Hippocampal formation (tissue), 2 donors: ENCODE results near the gene ZNF714.

Experiments
- DNase-seq, 2 donors: peaks; one replicate each; lab custom pipeline; 2025; lab: John Stamatoyannopoulos, UW

ZNF714 gene

GRCh38 chr19:21082011-21082975 lies at the start of gene ZNF714:
TSS of gene ZNF714 (plus strand) at chr19:21082203. CDS start at chr19:21098269, 16,066 bp downstream.
- peak; percentile 41 to 79 for DNase-seq

- DNase-seq: no peak
These were observed 37.0 kb upstream of the ZNF714 start for GRCh38 chr19:21045028-21045427.

GRCh38 chr19:21046489-21046888 lies 35.5 kb upstream of the ZNF714 start:
- no peak for DNase-seq

- DNase-seq: no peak
These were observed 34.3 kb upstream of the ZNF714 start for GRCh38 chr19:21047716-21048115.

- no peak for DNase-seq
These were observed 29.1 kb upstream of the ZNF714 start for GRCh38 chr19:21052902-21053301.

- no peak for DNase-seq
These were observed 16.7 kb upstream of the ZNF714 start for GRCh38 chr19:21065336-21065735.

GRCh38 chr19:21084343-21084742 lies 2.3 kb downstream of the ZNF714 start:
- DNase-seq: no peak

GRCh38 chr19:21087871-21088270 lies 5.9 kb downstream of the ZNF714 start:
- DNase-seq: no peak

- no peak for DNase-seq
These were observed 10.1 kb downstream of the ZNF714 start for GRCh38 chr19:21092109-21092508.

GRCh38 chr19:21094347-21095025 lies 12.5 kb downstream of the ZNF714 start:
- DNase-seq: no peak

GRCh38 chr19:21098291-21098690 lies 16.3 kb downstream of the ZNF714 start:
- DNase-seq: no peak

- no peak for DNase-seq
These were observed 19.7 kb downstream of the ZNF714 start for GRCh38 chr19:21101521-21102242.

GRCh38 chr19:21109116-21109515 lies 27.1 kb downstream of the ZNF714 start:
- no peak for DNase-seq

- no peak for DNase-seq
These were observed 28.2 kb downstream of the ZNF714 start for GRCh38 chr19:21110183-21110582.

GRCh38 chr19:21115430-21115829 lies 33.4 kb downstream of the ZNF714 start:
- no peak for DNase-seq

GRCh38 chr19:21117041-21117907 lies 35.3 kb downstream of the ZNF714 start:
- no peak for DNase-seq

- DNase-seq: no peak
These were observed 44.1 kb downstream of the ZNF714 start for GRCh38 chr19:21126078-21126477.

GRCh38 chr19:21127001-21127400 lies 45.0 kb downstream of the ZNF714 start:
- DNase-seq: no peak

- DNase-seq: no peak
These were observed 45.9 kb downstream of the ZNF714 start for GRCh38 chr19:21127898-21128297.

GRCh38 chr19:21128901-21129698 lies 47.1 kb downstream of the ZNF714 start:
- DNase-seq: no peak
